Astrocyte of the cerebellum (primary cell): Measurements from ENCODE around the gene RDH13.
"Not testable (repeated sequence)": the region's sequence is repeated elsewhere in the genome, so short reads cannot be mapped to it uniquely, and the experiment has no call there.

Experiments
- DNase-seq: peaks from one replicate; pipeline ENCODE4 v3.0.0-alpha.2; 2011; ENCODE audit warnings: low read depth
- H3K4me3 ChIP-seq: 2 replicates; pipeline ENCODE4 v1.5.1; 2011; ENCODE audit warnings: mild to moderate bottlenecking, low read depth, low read length, moderate library complexity
- in situ Hi-C: cut with HindIII; loops from 2 replicates; pipeline ENCODE4 v1.10.0; 2017; ENCODE audit warnings: low sequenced_read_pairs
- TF ChIP-seq, protein P1 (sequence below): IDR thresholded peaks from 2 replicates; pipeline ENCODE4 v1.5.1; 2012; ENCODE audit warnings: low read length, low read depth, moderate library complexity, mild to moderate bottlenecking; ENCODE audit errors: missing control alignments

The RDH13 gene

DNA sequence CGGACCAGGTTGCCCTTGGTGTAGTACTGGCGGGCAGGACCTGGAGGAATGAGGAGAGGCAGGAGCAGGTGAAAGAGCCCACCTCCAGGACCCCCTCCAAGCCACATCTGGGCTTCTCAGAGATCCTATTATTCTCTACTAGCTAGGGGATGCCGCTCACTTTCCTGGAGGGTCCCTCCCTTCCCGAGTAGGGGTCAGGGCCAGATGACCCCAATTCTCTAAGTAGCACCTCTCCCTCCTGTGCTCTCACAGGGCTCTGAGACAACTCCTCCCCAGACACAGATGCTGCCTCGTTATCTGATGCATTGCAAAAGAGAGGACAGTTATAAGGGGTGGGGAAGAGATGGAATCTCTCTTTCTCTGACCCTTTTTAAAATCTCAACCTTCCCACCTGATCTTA, 47.8 kb downstream of the RDH13 start:
- TF ChIP-seq, protein P1, sequence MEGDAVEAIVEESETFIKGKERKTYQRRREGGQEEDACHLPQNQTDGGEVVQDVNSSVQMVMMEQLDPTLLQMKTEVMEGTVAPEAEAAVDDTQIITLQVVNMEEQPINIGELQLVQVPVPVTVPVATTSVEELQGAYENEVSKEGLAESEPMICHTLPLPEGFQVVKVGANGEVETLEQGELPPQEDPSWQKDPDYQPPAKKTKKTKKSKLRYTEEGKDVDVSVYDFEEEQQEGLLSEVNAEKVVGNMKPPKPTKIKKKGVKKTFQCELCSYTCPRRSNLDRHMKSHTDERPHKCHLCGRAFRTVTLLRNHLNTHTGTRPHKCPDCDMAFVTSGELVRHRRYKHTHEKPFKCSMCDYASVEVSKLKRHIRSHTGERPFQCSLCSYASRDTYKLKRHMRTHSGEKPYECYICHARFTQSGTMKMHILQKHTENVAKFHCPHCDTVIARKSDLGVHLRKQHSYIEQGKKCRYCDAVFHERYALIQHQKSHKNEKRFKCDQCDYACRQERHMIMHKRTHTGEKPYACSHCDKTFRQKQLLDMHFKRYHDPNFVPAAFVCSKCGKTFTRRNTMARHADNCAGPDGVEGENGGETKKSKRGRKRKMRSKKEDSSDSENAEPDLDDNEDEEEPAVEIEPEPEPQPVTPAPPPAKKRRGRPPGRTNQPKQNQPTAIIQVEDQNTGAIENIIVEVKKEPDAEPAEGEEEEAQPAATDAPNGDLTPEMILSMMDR, result no peak
- DNase-seq, result no peak
- in situ Hi-C loops, result no loop called here
- no peak overlapping the region for H3K4me3 ChIP-seq

DNA sequence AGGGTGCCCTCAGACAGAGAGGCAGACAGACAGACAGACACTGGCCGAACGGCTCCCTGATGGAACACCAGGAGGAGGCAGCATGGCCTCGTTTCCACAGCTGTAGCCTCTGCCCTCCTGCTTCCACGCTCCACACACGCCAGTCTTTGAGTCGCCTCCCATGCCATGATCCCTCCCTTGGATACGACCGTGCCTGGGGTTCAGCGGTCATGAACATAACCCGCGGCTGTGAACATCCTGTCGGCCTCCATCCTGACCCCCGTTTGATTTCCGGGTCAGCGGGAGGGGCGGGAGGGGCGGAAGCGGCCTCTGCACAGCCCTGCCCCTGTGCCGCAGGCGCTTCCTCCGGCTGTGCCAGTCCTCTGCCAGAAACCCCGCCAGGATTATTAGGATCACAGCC, 48.2 kb downstream of the RDH13 start:
- no peak for DNase-seq
- TF ChIP-seq, protein P1, result no peak
- in situ Hi-C loops, result no loop called here
- no peak overlapping the region for H3K4me3 ChIP-seq

DNA sequence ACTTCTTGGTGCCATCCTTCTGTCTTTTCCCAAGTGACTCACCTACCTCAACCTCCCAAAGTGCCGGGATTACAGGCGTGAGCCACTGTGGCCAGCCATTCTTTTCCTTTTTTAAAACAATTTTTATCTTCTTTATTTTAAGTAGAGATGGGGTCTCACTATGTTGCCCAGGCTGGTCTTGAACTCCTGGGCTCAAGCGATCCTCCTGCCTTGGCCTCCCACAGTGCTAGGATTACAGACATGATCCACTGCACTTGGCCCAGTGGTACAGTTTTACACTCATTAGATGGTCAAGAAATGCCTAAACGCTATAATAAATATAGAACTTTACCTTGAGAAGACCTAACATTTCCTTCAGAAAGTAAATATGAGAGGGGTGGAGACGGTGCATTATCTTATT, 49.4 kb downstream of the RDH13 start:
- in situ Hi-C loops, result no loop called here
- DNase-seq, result no peak
- TF ChIP-seq, protein P1, result no peak
- no peak overlapping the region for H3K4me3 ChIP-seq

DNA sequence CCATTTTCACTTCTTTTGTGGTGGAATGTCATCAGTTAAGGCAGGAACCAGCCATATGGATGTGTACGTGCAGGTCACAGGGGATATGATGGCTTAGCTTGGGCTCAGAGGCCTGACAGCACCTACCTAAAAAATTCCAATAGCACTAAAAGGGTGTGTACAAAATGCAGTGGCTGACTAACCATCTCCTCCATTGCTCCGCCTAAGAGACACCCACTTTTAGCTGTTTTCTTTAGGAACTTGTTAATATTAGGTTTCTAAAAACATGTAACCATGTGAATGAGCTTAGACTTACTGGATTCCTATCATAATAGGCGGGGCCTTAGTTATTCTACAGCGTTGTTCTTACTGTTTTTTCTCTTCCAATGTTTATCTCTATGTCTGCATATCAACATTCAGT, 50.6 kb downstream of the RDH13 start:
- in situ Hi-C loops, result no loop called here
- TF ChIP-seq, protein P1, result no peak
- no peak for DNase-seq
- H3K4me3 ChIP-seq, result no peak overlapping the region

DNA sequence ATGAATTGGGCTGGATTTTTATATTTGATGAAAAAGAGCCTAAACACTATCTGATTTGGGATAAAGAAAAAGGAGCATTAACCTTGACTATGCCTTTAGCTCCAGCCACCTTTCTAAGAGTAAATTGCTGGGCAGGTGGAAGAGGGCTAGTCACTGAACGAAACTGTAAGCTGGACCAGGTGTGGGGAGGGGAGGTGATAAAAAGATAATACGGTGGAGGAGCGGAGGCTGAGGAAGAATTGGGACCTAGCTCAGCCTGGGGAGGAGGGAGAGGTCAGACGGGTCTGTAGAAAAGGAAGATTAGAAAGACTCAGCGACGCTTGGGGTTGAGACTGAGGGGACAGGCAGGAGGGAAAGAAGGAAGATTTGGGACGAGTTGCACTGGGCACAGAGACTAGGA, 52.4 kb downstream of the RDH13 start:
- H3K4me3 ChIP-seq, DNase-seq, in situ Hi-C loops: not testable (repeated sequence)

DNA sequence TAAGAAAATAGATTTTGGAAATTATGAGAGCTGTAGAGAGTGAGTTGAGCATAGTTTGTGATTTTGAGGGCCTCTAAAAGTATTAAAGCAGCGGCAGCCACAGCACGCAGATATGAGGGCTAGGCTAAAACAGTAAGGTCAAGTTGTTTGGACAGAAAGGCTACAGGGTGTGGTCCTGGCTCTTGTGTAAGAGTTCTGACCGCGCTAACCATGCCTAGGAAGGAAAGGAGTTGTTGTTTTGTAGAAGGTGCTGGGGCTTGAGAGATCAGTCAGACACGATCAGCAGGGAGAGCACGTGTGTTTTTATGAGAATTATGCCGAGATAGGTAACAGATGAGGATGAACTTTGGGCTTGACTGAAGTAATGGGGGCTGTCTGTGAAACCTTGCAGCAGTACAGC, 54.2 kb downstream of the RDH13 start:
- in situ Hi-C loops, H3K4me3 ChIP-seq, DNase-seq: not testable (repeated sequence)

DNA sequence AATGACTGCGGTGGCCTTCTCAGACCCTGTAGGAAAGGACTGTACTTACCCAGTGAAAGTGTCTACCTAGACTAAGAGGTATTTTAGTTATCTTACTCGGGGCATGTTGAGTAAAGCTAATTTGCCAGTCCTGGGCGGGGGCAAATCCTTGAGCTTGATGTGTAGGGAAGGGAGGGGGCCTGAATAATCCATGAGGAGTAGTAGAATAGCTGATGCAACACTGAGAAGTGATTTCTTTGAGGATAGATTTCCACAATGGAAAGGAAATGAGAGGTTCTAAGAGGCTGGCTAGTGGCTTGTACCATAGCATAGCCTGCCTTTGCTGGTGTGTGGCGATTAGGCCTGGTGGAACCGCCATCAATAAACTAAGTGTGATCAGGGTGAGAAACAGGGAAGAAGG, 54.8 kb downstream of the RDH13 start:
- in situ Hi-C loops, DNase-seq, H3K4me3 ChIP-seq: not testable (repeated sequence)

DNA sequence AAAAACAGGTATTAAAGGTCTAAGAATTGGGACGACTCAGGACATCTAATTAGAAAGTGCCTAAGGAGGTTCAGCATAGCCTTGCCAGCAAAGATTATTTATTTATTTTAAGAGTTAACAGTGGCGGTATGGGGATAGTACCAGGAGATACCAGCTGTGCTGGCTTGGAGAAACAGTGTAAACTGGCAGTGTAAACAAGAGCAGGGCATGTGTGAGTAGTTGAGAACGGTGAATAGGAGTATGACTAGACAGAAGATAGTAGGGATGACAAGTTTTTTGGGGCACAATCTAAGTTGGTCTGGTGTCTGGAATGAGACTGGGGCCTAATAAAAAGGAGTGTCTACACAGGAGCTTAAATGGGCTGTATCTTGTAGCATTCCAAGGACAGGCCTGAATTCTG, 55.4 kb downstream of the RDH13 start:
- H3K4me3 ChIP-seq, in situ Hi-C loops, DNase-seq: not testable (repeated sequence)

DNA sequence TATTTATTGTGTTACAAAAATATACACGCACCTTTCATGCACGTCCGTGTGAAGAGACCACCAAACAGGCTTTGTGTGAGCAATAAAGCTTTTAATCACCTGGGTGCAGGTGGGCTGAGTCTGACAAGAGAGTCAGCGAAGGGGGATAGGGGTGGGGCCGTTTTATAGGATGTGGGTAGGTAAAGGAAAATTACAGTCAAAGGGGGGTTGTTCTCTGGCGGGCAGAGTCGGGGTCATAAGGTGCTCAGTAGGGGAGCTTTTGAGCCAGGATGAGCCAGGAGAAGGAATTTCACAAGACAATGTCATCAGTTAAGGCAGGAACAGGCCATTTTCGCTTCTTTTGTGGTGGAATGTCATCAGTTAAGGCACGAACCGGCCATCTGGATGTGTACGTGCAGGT, 56.2 kb downstream of the RDH13 start:
- DNase-seq, in situ Hi-C loops, H3K4me3 ChIP-seq: not testable (repeated sequence)
